Transverse colon (tissue), 4 donors: Measurements from ENCODE around the gene ARPC1B.
"Not testable (repeated sequence)": the region's sequence is repeated elsewhere in the genome, so short reads cannot be mapped to it uniquely, and the experiment has no call there.

Source experiments
- CTCF ChIP-seq, 5 experiments: fragments of 200-600 bp in 3 of 5; fragments of 450-650 bp in 2 of 5; sonication (generic) in 3 of 5; IDR thresholded peaks; 1 replicate in 2 of 5; 2 replicates in 3 of 5; pipeline ENCODE4 v1.5.1; 2016 to 2017; ENCODE audit warnings: antibody characterized with exemption in 5 of 5, inconsistent platforms in 3 of 5, mild to moderate bottlenecking in 2 of 5, moderate library complexity in 1 of 5
- POLR2AphosphoS5 ChIP-seq, 3 donors: sonication (generic); formaldehyde crosslinking; IDR thresholded peaks; one replicate each; pipeline ENCODE4 v1.6.1; 2016; ENCODE audit warnings: antibody characterized with exemption in 3 of 3

- TF ChIP-seq POLR2AphosphoS5, CTCF (IDR thresholded peaks at IDR 0.05): not testable (repeated sequence)
Measured at GRCh38 chr7:99387239-99387635, 12.7 kb downstream of the ARPC1B start.
